Mesendoderm (in vitro differentiated cells): Measurements from ENCODE around the gene UTP15.
A peak's percentile ranks its signal among the peaks of the same experiment; 100 is the strongest.

Experiments used
- DNase-seq: peaks from one replicate; pipeline ENCODE4 v3.0.0; 2013
- H2AK5ac ChIP-seq: 2 replicates; pipeline ENCODE4 v1.6.1; 2013; ENCODE audit warnings: low read length, inconsistent platforms
- H2BK120ac ChIP-seq: 2 replicates; pipeline ENCODE4 v1.6.1; 2013; ENCODE audit warnings: low read depth, mild to moderate bottlenecking, low read length, moderate library complexity, mixed read lengths
- H2BK15ac ChIP-seq: replicated peaks from 2 replicates; pipeline ENCODE4 v1.6.1; 2013; ENCODE audit warnings: low read depth, mild to moderate bottlenecking, moderate library complexity
- H2BK5ac ChIP-seq: 2 replicates; pipeline ENCODE4 v1.6.1; 2013; ENCODE audit warnings: low read length, inconsistent platforms
- H3K18ac ChIP-seq: 2 replicates; pipeline ENCODE4 v1.6.1; 2013; ENCODE audit warnings: mild to moderate bottlenecking, low read length, mixed read lengths
- H3K23ac ChIP-seq: one replicate; pipeline ENCODE4 v1.6.1; 2013; ENCODE audit warnings: low read length
- H3K27ac ChIP-seq: 2 replicates; pipeline ENCODE4 v1.5.1; 2013; ENCODE audit warnings: low read depth, mild to moderate bottlenecking, inconsistent platforms, low read length, moderate library complexity
- H3K27me3 ChIP-seq: 2 replicates; pipeline ENCODE4 v1.6.1; 2013; ENCODE audit warnings: low read length, control low read depth, mild to moderate bottlenecking, inconsistent platforms; ENCODE audit not compliant: insufficient read depth, poor library complexity
- H3K36me3 ChIP-seq: 2 replicates; pipeline ENCODE4 v1.6.1; 2013; ENCODE audit warnings: low read length, inconsistent platforms; ENCODE audit not compliant: control insufficient read depth, insufficient read depth
- H3K4ac ChIP-seq: one replicate; pipeline ENCODE4 v1.6.1; 2013; ENCODE audit warnings: low read depth, mild to moderate bottlenecking, low read length, moderate library complexity
- H3K4me1 ChIP-seq: 2 replicates; pipeline ENCODE4 v1.6.1; 2013; ENCODE audit warnings: low read depth, low read length, inconsistent platforms; ENCODE audit not compliant: control insufficient read depth
- H3K4me2 ChIP-seq: 2 replicates; pipeline ENCODE4 v1.6.1; 2013; ENCODE audit warnings: low read length
- H3K4me3 ChIP-seq: 2 replicates; pipeline ENCODE4 v1.5.1; 2013; ENCODE audit warnings: mild to moderate bottlenecking, low read length
- H3K56ac ChIP-seq: one replicate; pipeline ENCODE4 v1.6.1; 2013; ENCODE audit warnings: low read length
- H3K79me1 ChIP-seq: 2 replicates; pipeline ENCODE4 v1.6.1; 2013; ENCODE audit warnings: low read length, inconsistent platforms
- H3K79me2 ChIP-seq: 2 replicates; pipeline ENCODE4 v1.6.1; 2013; ENCODE audit warnings: mild to moderate bottlenecking, low read length; ENCODE audit not compliant: control insufficient read depth, insufficient read depth
- H3K9ac ChIP-seq: 2 replicates; pipeline ENCODE4 v1.6.1; 2013; ENCODE audit warnings: low read length, inconsistent platforms
- H4K5ac ChIP-seq: one replicate; pipeline ENCODE4 v1.6.1; 2013; ENCODE audit warnings: low read length
- H4K8ac ChIP-seq: one replicate; pipeline ENCODE4 v1.6.1; 2013; ENCODE audit warnings: low read depth, mild to moderate bottlenecking, control low read depth, low read length, moderate library complexity
- WGBS: extraction: QIAGEN DNeasy Blood & Tissue Kit; methylation state at CpG from one replicate; pipeline ENCODE4 v1.1.7; 2013; ENCODE audit warnings: low lambda C conversion rate, missing lambda C conversion rate; ENCODE audit not compliant: insufficient coverage; ENCODE audit errors: extremely low coverage; 5-methylcytosine and 5-hydroxymethylcytosine counted together

UTP15 gene

DNA sequence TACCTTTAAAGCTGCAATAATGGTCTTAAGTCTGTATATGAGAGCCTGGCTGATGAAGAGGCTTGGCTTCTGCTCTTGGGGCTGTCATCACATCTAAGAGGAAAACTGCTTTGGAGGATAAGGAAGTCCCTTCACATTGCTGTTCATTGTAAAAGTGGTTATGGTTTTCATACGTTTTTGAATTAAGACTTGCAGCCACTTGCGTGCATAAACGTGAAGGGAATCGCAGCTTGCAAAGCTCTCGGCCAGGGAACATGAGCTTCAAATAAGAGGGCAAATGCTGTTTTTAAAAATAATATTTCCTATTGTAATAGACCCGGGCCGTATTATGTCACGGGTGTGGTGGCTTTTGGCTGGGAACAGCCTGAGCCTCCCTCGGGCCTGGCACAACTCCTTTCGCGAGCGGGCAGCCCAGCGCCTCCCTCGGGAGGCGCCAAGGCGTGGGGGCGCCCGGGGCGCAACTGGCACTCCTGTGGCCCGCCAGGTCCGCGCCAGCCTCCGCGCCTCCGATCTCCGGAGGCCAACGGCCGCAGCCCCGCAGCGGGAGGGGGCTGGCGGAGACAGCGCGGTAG lies 59.9 kb downstream of the UTP15 start:
- H2BK5ac ChIP-seq: no peak overlapping the region
- H3K79me1 ChIP-seq: no peaks in the 10 kb centered on the region
- no peak overlapping the region for H3K23ac ChIP-seq
- no peak overlapping the region for H2BK15ac ChIP-seq
- H3K18ac ChIP-seq: peak overlapping the region; percentile 91
- peak overlapping the region; percentile 32 for H3K4me2 ChIP-seq
- no peak overlapping the region for H2AK5ac ChIP-seq
- peak overlapping the region; percentile 35 for H3K9ac ChIP-seq
- peaks cover 22% of the 10 kb centered on the region for H3K27me3 ChIP-seq
- no peak overlapping the region for H3K4me3 ChIP-seq
- H3K36me3 ChIP-seq: no peaks in the 10 kb centered on the region
- H4K5ac ChIP-seq: no peak overlapping the region
- no peaks in the 10 kb centered on the region for H3K4me1 ChIP-seq
- WGBS: no CpG with 5 or more reads among the region's 33 CpGs
- H3K79me2 ChIP-seq: no peaks in the 10 kb centered on the region
- no peak overlapping the region for H3K27ac ChIP-seq
- no peak overlapping the region for H3K4ac ChIP-seq
- DNase-seq: peak; percentile 2
- no peak overlapping the region for H4K8ac ChIP-seq
- H3K56ac ChIP-seq: peak overlapping the region; percentile 65
- H2BK120ac ChIP-seq: no peak overlapping the region

- Histone ChIP-seq H2BK5ac (no peak within 1 kb of the TSS), H4K8ac (no peak within 1 kb of the TSS), H3K4me2 (peak within 1 kb of the TSS; percentile 82), H3K27me3 (peaks cover 23% of the 10 kb centered on the region), H3K27ac (no peak within 1 kb of the TSS), H3K18ac (peak within 1 kb of the TSS; percentile 91), H3K23ac (no peak within 1 kb of the TSS), H3K9ac (peak within 1 kb of the TSS; percentile 48), H4K5ac (no peak within 1 kb of the TSS), H3K4ac (no peak within 1 kb of the TSS), H3K4me3 (peak within 1 kb of the TSS; percentile 41), H3K79me2 (no peaks in the 10 kb centered on the region), H3K4me1 (no peaks in the 10 kb centered on the region), H3K36me3 (no peaks in the 10 kb centered on the region), H3K79me1 (no peaks in the 10 kb centered on the region), H3K56ac (peak within 1 kb of the TSS; percentile 65), H2AK5ac (no peak within 1 kb of the TSS), H2BK15ac (no peak within 1 kb of the TSS), H2BK120ac (no peak within 1 kb of the TSS)
- peak; percentile 38 for DNase-seq
- WGBS: no CpG with 5 or more reads among the region's 92 CpGs
These were observed 60.6 kb downstream of the UTP15 start, which contains the start of gene ARHGEF28 for GRCh38 chr5:73625944-73626811. ARHGEF28 (plus strand) TSS chr5:73626196; CDS start chr5:73684852, 58,656 bp downstream.

GRCh38 chr5:73626814-73627313 lies 61.3 kb downstream of the UTP15 start:
- no peak overlapping the region for H2BK15ac ChIP-seq
- WGBS: no CpG with 5 or more reads among the region's 14 CpGs
- H3K27ac ChIP-seq: no peak overlapping the region
- no peak overlapping the region for H4K8ac ChIP-seq
- H3K4ac ChIP-seq: no peak overlapping the region
- no peak for DNase-seq
- no peak overlapping the region for H2AK5ac ChIP-seq
- no peak overlapping the region for H4K5ac ChIP-seq
- peak overlapping the region; percentile 48 for H3K9ac ChIP-seq
- H3K56ac ChIP-seq: peak overlapping the region; percentile 42
- H3K23ac ChIP-seq: no peak overlapping the region
- no peak overlapping the region for H2BK5ac ChIP-seq
- no peak overlapping the region for H3K18ac ChIP-seq
- H3K36me3 ChIP-seq: no peaks in the 10 kb centered on the region
- H3K79me1 ChIP-seq: no peaks in the 10 kb centered on the region
- H2BK120ac ChIP-seq: no peak overlapping the region
- peak overlapping the region; percentile 82 for H3K4me2 ChIP-seq
- no peaks in the 10 kb centered on the region for H3K79me2 ChIP-seq
- peaks cover 24% of the 10 kb centered on the region for H3K27me3 ChIP-seq
- H3K4me1 ChIP-seq: no peaks in the 10 kb centered on the region
- no peak overlapping the region for H3K4me3 ChIP-seq

- Histone ChIP-seq H3K27ac (no peak overlapping the region), H3K18ac (no peak overlapping the region), H3K4me3 (no peak overlapping the region), H3K4me1 (no peaks in the 10 kb centered on the region), H3K4ac (no peak overlapping the region), H2BK5ac (no peak overlapping the region), H2BK15ac (no peak overlapping the region), H3K56ac (no peak overlapping the region), H3K79me1 (no peaks in the 10 kb centered on the region), H4K8ac (no peak overlapping the region), H3K9ac (no peak overlapping the region), H3K23ac (no peak overlapping the region), H3K79me2 (no peaks in the 10 kb centered on the region), H4K5ac (no peak overlapping the region), H3K27me3 (peaks cover 24% of the 10 kb centered on the region), H3K4me2 (no peak overlapping the region), H2AK5ac (no peak overlapping the region), H3K36me3 (no peaks in the 10 kb centered on the region), H2BK120ac (no peak overlapping the region)
- no peak for DNase-seq
These were observed 63.9 kb downstream of the UTP15 start for GRCh38 chr5:73629456-73629855.

DNA sequence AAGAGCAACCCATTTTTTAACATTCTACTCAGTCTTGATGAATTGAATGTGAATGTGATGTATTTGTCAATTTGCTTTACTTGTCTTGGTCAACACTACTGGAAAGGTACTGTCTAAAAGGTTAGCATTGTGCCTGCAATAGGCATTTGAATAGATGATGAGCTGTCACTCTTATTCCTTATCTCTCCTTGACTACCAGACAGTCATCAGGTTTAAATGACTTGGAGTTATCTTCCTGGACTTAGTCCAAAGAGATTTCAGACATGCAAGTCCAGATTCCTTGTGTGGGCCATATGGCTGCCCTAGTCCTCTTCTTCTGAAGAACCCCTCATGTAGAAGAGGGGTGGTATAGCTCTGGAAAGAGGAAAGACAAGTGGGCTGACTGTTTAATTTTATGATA lies 65.2 kb downstream of the UTP15 start:
- no peak overlapping the region for H3K4me2 ChIP-seq
- no peak overlapping the region for H3K56ac ChIP-seq
- H2AK5ac ChIP-seq: no peak overlapping the region
- no peaks in the 10 kb centered on the region for H3K79me2 ChIP-seq
- H3K27me3 ChIP-seq: peaks cover 24% of the 10 kb centered on the region
- no peak overlapping the region for H3K4ac ChIP-seq
- no peaks in the 10 kb centered on the region for H3K36me3 ChIP-seq
- H2BK120ac ChIP-seq: no peak overlapping the region
- H3K23ac ChIP-seq: no peak overlapping the region
- H3K27ac ChIP-seq: no peak overlapping the region
- DNase-seq: no peak
- H3K18ac ChIP-seq: no peak overlapping the region
- H4K8ac ChIP-seq: no peak overlapping the region
- H2BK15ac ChIP-seq: no peak overlapping the region
- H3K9ac ChIP-seq: no peak overlapping the region
- H3K4me3 ChIP-seq: no peak overlapping the region
- H2BK5ac ChIP-seq: no peak overlapping the region
- H4K5ac ChIP-seq: no peak overlapping the region
- no peaks in the 10 kb centered on the region for H3K4me1 ChIP-seq
- H3K79me1 ChIP-seq: no peaks in the 10 kb centered on the region
